T-helper 2 cell treated with Interferon-gamma antibody and Interleukin-4, amounts not matched to agents 5 μg/mL and 100 μg/mL, for 36 hours (primary cell): ENCODE data around the gene WT1.
"Not testable (repeated sequence)": the region's sequence is repeated elsewhere in the genome, so short reads cannot be mapped to it uniquely, and the experiment has no call there.

Experiments
- DNase-seq: peaks from one replicate; pipeline ENCODE4 v3.0.0; 2021; ENCODE audit warnings: low spot score
- H3K27ac Mint-ChIP-seq: one replicate; pipeline ENCODE4 v1.8.0; 2021; ENCODE audit warnings: mild to moderate bottlenecking, mixed read lengths
- H3K27me3 Mint-ChIP-seq: one replicate; pipeline ENCODE4 v1.8.0; 2021; ENCODE audit warnings: low read depth, mixed read lengths
- H3K36me3 Mint-ChIP-seq: one replicate; pipeline ENCODE4 v1.8.0; 2021; ENCODE audit warnings: low read depth, mixed read lengths
- H3K4me1 Mint-ChIP-seq: one replicate; pipeline ENCODE4 v1.8.0; 2021; ENCODE audit warnings: low read depth, mixed read lengths
- H3K4me3 Mint-ChIP-seq: one replicate; pipeline ENCODE4 v1.8.0; 2022; ENCODE audit warnings: mild to moderate bottlenecking, moderate library complexity, mixed read lengths
- H3K9me3 Mint-ChIP-seq: one replicate; pipeline ENCODE4 v1.8.0; 2021; ENCODE audit warnings: mixed read lengths

WT1 gene

DNA sequence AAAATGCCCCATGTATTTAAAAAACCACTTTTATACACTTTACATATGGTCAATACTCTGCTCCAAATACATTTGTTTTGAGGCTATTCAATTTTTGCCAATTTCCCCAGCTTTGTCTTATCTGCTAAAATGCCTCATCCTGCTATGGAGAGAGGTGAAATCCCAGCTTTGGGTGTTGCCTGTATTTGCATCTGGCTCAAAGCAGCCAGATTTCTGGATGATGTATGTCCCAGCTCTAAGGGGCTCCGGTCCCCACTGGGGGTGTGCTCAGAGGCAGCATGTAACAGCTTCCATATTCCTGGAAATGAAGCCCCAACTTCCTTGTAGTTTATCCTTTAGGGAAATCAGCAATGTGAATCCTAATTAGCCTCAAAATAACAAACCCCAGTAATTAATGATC is 59.5 kb downstream of the WT1 start:
- Mint-ChIP-seq H3K27ac (no peak overlapping the region), H3K36me3 (no peaks in the 10 kb centered on the region), H3K4me3 (no peak overlapping the region), H3K27me3 (peaks cover 3% of the 10 kb centered on the region), H3K4me1 (peaks cover 3% of the 10 kb centered on the region), H3K9me3 (no peaks in the 10 kb centered on the region)
- DNase-seq: no peak

DNA sequence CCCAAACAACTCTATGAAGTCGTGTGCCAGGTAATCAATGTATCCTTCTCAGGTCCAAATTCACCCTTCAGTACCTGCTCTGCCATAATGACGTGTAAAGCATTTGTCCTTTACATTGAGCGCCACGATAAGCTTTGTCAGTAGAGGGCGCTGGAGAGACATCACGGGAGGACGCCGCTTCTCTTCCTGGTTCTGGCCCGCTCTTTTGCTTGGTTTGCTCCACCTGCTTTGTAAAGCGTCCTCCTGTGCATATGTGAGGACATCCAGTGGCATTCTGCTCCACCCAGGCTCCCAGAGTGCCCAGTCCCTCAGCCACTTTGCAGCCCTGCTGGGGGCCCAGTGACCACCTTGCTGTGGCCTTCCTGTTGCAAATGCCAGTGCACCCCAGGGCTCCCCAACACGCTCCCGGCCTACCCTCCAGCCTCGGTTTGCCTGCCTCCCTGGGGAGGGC is 61.1 kb downstream of the WT1 start:
- no peak overlapping the region for H3K27ac Mint-ChIP-seq
- peak; percentile 18 for DNase-seq
- peaks cover 3% of the 10 kb centered on the region for H3K27me3 Mint-ChIP-seq
- peaks cover 4% of the 10 kb centered on the region for H3K9me3 Mint-ChIP-seq
- H3K4me1 Mint-ChIP-seq: peaks cover 3% of the 10 kb centered on the region
- H3K4me3 Mint-ChIP-seq: no peak overlapping the region
- no peaks in the 10 kb centered on the region for H3K36me3 Mint-ChIP-seq

GRCh38 chr11:32369987-32370386 is 65.4 kb downstream of the WT1 start:
- peaks cover 16% of the 10 kb centered on the region for H3K9me3 Mint-ChIP-seq
- H3K4me3 Mint-ChIP-seq, DNase-seq, H3K36me3 Mint-ChIP-seq, H3K27ac Mint-ChIP-seq, H3K4me1 Mint-ChIP-seq, H3K27me3 Mint-ChIP-seq: not testable (repeated sequence)

DNA sequence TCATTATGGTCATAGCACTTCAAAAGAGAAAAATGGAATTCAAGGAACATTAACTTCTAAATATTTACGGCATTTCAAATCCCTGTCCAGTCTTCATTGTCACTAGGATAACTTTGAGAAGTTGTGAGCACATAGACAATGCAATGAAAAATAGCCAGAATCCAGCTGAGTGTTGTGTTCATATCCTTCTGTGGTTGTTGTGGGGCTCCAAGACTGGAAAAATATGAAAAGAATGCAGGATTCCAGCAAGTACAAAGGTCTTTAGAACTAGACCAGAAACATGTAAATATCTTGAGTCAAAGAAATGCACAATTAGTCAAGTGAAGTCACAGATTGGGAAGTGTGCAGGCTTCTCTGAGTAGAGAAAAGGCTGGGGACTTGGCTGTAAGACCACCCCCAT is 68.7 kb downstream of the WT1 start:
- no peak for DNase-seq
- Mint-ChIP-seq H3K4me1 (no peaks in the 10 kb centered on the region), H3K9me3 (peaks cover 16% of the 10 kb centered on the region), H3K27me3 (no peaks in the 10 kb centered on the region), H3K27ac (no peak overlapping the region), H3K4me3 (no peak overlapping the region), H3K36me3 (peaks cover 2% of the 10 kb centered on the region)

DNA sequence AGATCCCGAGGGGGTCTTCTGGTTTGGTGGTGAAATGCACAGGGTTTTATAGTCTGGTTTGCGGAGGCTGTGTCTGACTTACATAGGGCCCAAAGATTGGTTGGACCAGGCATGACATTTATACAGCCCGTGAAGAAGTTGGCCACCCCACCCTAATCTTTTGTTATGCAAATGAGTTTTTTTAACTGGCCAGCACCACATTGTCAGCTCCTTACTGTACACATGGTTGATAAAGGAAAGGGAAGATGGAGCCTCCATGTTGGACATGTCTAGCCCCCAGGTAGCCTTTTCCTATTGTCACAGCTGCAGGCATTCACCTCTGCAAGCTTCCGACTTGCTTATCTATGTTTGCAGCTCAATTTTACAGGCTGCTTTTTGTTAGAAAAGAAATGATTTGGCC is 70.1 kb downstream of the WT1 start:
- Mint-ChIP-seq H3K27me3 (no peaks in the 10 kb centered on the region), H3K27ac (no peak overlapping the region), H3K4me1 (no peaks in the 10 kb centered on the region), H3K36me3 (peaks cover 2% of the 10 kb centered on the region), H3K4me3 (no peak overlapping the region), H3K9me3 (peaks cover 16% of the 10 kb centered on the region)
- no peak for DNase-seq

- DNase-seq: no peak
- H3K27ac Mint-ChIP-seq: no peak overlapping the region
- H3K4me3 Mint-ChIP-seq: no peak overlapping the region
- peaks cover 15% of the 10 kb centered on the region for H3K27me3 Mint-ChIP-seq
- H3K9me3 Mint-ChIP-seq: no peaks in the 10 kb centered on the region
- no peaks in the 10 kb centered on the region for H3K36me3 Mint-ChIP-seq
- no peaks in the 10 kb centered on the region for H3K4me1 Mint-ChIP-seq
Measured at GRCh38 chr11:32358729-32359128, 76.6 kb downstream of the WT1 start.

- Mint-ChIP-seq H3K4me3 (no peak overlapping the region), H3K36me3 (no peaks in the 10 kb centered on the region), H3K9me3 (no peaks in the 10 kb centered on the region), H3K27ac (no peak overlapping the region), H3K4me1 (no peaks in the 10 kb centered on the region), H3K27me3 (peaks cover 7% of the 10 kb centered on the region)
- DNase-seq: no peak
Measured at GRCh38 chr11:32353884-32354283, 81.5 kb downstream of the WT1 start.

DNA sequence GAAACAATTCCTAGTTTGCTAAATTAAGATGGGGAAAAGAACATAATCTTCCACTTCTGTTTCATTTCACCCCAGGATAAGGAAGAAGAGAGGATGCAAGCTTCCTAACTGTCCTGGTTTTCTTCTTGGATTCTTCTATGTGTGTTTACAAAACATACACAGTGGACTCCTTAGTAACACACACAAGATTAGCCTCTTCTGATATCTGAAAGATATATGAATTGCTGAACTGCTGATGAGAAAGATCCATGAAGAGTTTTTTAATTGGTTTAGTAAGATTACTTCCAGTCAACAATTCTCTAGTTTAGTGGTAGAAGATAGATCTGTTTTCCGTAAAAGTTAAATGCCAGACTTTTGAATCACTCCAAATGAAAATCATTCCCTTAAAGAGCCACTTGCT is 86.8 kb downstream of the WT1 start:
- DNase-seq: no peak
- H3K4me1 Mint-ChIP-seq: peaks cover 3% of the 10 kb centered on the region
- no peak overlapping the region for H3K27ac Mint-ChIP-seq
- no peaks in the 10 kb centered on the region for H3K9me3 Mint-ChIP-seq
- H3K36me3 Mint-ChIP-seq: no peaks in the 10 kb centered on the region
- no peak overlapping the region for H3K4me3 Mint-ChIP-seq
- H3K27me3 Mint-ChIP-seq: peaks cover 12% of the 10 kb centered on the region

DNA sequence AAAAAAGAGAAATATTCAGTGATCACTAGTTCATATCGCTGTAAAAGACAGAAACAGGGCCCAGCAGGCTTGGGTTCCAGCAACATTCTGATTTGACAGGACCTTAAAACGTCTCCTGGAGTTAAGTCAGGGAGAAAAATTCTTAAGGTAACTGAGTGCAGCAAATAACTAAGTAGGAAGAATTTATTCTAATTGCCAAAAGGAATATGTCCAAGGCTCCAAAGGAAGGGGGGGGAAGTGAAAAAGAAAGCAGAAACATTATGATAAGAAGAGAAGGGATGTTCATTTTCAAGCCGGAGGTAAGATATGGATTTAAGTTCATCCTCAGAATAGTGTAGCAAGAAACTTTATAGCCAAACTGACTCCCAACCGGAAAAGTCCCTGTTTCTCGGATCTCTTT is 90.4 kb downstream of the WT1 start:
- Mint-ChIP-seq H3K9me3 (no peaks in the 10 kb centered on the region), H3K4me3 (no peak overlapping the region), H3K27ac (no peak overlapping the region), H3K27me3 (peaks cover 23% of the 10 kb centered on the region), H3K4me1 (peaks cover 6% of the 10 kb centered on the region), H3K36me3 (no peaks in the 10 kb centered on the region)
- no peak for DNase-seq

DNA sequence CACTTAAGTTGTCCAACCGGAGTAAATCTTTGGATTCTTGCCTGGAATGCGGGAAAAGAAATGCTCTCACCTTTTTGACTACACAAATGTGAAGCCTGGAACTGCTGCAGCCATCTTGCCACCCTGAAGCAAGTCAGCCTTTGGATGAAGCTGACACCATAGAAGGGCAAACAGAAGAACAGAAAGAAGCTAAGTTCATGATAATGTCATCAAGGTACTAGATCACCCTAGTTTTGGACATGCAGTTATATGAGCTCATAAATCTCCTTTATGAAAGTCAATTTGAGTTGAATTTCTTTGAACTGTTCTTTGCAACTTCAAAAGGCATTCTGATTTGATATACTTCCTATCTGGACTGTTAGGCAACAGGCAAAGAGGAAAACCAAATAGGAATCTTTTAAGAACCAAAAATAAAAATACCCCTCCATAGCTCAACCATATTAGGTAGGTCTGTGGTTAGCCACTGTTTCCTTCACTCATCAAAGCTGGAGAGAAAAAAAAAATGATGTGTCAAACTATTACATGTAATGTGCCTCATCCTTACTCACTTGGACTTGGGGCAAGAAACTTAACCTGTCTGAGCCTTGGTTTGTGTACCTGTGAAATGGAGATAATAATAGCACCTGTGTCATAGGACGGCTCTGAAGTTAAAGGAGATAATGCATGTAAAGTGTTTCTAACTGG is 91.9 kb downstream of the WT1 start:
- Mint-ChIP-seq H3K36me3 (no peaks in the 10 kb centered on the region), H3K4me3 (no peak overlapping the region), H3K9me3 (no peaks in the 10 kb centered on the region), H3K27me3 (peaks cover 23% of the 10 kb centered on the region), H3K4me1 (peaks cover 6% of the 10 kb centered on the region), H3K27ac (no peak overlapping the region)
- no peak for DNase-seq

DNA sequence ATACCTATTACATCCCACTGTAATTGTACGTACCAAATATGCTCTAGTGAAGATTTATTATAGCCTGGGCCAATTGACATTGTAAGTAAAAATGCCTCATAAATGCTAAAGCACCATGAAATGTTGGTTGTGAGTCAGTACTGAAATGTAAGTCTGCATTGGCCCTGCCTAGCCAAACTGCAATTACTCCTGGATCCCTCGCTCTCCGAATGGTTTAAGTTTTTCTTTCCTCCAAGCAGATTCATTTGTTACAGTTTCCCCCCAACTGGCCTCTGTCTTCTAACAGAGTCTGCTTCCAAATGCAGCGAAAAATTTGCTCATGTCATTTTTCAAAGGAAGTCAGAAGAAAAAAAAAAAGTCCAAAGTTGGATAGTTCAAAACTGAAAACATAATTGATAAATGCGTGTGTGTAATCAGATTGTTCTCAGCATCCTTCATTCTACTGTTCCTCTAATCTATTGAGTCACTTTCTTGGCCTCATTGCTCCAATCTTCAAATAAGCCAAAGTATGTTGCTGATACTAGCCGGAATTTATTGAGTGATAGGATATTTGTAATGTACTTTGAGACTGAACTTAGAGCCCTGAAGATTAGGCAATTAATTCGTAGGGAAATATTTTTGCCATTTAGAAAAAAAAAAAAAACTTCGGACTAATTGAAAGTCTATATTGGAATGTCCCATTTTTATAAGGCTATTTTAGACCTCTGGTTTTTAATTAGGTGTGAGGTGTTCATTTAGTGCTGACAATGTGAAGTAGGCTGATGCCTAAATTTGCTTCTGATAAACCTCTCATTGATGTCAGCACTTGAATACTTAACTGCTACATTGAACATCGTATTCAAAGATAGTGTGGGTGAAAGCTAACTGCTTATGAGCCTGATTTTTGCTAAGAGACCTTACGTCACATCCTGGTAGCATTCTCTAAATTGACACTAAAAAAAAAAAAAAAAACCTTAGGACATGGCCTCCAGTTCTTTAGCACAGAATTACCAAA is 93.4 kb downstream of the WT1 start:
- peaks cover 19% of the 10 kb centered on the region for H3K27me3 Mint-ChIP-seq
- no peak overlapping the region for H3K4me3 Mint-ChIP-seq
- no peaks in the 10 kb centered on the region for H3K9me3 Mint-ChIP-seq

DNA sequence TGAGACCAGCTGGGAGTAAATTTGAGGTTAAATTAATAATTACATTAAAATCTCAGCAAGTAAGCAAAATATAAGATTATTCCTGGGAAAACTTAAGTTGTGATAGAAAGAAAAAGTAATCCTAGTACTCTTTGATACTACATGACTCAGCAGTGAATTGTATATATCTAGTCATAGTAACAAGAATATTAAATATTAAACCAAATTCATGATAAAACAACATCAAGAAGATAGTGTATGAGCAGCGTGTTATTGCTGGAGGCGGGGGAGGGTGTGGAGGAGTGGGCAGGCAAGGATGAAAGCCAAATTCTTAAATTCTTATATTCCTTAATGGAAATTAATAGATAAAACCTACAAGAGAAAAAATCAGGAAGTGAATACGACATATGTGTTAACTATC is 95.2 kb downstream of the WT1 start:
- peaks cover 17% of the 10 kb centered on the region for H3K27me3 Mint-ChIP-seq
- no peak overlapping the region for H3K4me3 Mint-ChIP-seq
- no peaks in the 10 kb centered on the region for H3K36me3 Mint-ChIP-seq
- no peak for DNase-seq
- H3K9me3 Mint-ChIP-seq: no peaks in the 10 kb centered on the region
- H3K4me1 Mint-ChIP-seq: peaks cover 6% of the 10 kb centered on the region
- no peak overlapping the region for H3K27ac Mint-ChIP-seq

More for the DNA sequence above, 93.4 kb downstream of the WT1 start:
- Mint-ChIP-seq H3K4me1 (peaks cover 6% of the 10 kb centered on the region), H3K36me3 (no peaks in the 10 kb centered on the region), H3K27ac (no peak overlapping the region)
- no peak for DNase-seq
